ENCODE measurements around the gene RWDD3.

Gene RWDD3

DNA sequence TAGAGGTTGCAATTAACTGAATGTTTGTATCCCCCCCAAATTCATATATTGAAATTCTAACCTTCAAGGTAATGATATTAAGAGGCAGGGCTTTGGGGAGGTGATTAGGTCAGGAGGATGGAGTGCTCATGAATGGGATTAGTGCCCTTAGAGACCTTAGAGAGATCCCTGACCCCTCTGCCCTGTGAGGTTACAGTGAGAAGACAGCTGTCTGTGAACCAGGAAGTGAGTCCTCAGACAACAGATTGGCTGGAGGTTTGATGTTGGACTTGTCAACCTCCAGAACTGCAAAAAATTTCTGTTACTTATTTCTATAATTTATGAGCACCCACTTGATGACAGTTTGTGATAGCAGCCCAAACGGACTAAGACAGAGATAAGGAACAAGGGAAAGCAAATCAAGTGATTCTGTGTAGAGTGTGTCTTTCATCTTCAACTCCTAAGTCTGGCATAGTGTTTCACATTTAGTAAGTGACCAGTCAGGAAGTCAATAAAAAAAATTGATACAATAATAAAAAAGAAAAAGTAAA, 30.0 kb upstream of the RWDD3 start:
- Histone ChIP-seq H3K4me3 (replicated peaks; ENCODE audit: insufficient read depth, low read length) (no peak overlapping the region), H3K27ac (replicated peaks) (no peak overlapping the region), H3K27me3 (ENCODE audit: insufficient read depth, poor library complexity, severe bottlenecking) (no peaks in the 10 kb centered on the region)
- no peak for DNase-seq (ENCODE audit: low read depth in 1 of 2, low spot score in 1 of 2)
- TF ChIP-seq POLR2AphosphoS5 (IDR thresholded peaks at IDR 0.05; ENCODE audit: low read depth) (no peak), SPI1 (IDR thresholded peaks at IDR 0.05; ENCODE audit: borderline replicate concordance, low read depth) (no peak), GABPA (IDR thresholded peaks at IDR 0.05; ENCODE audit: low read depth) (no peak)
- TF ChIP-seq, protein P1, sequence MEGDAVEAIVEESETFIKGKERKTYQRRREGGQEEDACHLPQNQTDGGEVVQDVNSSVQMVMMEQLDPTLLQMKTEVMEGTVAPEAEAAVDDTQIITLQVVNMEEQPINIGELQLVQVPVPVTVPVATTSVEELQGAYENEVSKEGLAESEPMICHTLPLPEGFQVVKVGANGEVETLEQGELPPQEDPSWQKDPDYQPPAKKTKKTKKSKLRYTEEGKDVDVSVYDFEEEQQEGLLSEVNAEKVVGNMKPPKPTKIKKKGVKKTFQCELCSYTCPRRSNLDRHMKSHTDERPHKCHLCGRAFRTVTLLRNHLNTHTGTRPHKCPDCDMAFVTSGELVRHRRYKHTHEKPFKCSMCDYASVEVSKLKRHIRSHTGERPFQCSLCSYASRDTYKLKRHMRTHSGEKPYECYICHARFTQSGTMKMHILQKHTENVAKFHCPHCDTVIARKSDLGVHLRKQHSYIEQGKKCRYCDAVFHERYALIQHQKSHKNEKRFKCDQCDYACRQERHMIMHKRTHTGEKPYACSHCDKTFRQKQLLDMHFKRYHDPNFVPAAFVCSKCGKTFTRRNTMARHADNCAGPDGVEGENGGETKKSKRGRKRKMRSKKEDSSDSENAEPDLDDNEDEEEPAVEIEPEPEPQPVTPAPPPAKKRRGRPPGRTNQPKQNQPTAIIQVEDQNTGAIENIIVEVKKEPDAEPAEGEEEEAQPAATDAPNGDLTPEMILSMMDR (IDR thresholded peaks at IDR 0.05; ENCODE audit: insufficient read depth, low read length) = no peak
- TF ChIP-seq, protein P2, sequence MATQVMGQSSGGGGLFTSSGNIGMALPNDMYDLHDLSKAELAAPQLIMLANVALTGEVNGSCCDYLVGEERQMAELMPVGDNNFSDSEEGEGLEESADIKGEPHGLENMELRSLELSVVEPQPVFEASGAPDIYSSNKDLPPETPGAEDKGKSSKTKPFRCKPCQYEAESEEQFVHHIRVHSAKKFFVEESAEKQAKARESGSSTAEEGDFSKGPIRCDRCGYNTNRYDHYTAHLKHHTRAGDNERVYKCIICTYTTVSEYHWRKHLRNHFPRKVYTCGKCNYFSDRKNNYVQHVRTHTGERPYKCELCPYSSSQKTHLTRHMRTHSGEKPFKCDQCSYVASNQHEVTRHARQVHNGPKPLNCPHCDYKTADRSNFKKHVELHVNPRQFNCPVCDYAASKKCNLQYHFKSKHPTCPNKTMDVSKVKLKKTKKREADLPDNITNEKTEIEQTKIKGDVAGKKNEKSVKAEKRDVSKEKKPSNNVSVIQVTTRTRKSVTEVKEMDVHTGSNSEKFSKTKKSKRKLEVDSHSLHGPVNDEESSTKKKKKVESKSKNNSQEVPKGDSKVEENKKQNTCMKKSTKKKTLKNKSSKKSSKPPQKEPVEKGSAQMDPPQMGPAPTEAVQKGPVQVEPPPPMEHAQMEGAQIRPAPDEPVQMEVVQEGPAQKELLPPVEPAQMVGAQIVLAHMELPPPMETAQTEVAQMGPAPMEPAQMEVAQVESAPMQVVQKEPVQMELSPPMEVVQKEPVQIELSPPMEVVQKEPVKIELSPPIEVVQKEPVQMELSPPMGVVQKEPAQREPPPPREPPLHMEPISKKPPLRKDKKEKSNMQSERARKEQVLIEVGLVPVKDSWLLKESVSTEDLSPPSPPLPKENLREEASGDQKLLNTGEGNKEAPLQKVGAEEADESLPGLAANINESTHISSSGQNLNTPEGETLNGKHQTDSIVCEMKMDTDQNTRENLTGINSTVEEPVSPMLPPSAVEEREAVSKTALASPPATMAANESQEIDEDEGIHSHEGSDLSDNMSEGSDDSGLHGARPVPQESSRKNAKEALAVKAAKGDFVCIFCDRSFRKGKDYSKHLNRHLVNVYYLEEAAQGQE (IDR thresholded peaks at IDR 0.05; ENCODE audit: insufficient replicate concordance, low read depth) = no peak

DNA sequence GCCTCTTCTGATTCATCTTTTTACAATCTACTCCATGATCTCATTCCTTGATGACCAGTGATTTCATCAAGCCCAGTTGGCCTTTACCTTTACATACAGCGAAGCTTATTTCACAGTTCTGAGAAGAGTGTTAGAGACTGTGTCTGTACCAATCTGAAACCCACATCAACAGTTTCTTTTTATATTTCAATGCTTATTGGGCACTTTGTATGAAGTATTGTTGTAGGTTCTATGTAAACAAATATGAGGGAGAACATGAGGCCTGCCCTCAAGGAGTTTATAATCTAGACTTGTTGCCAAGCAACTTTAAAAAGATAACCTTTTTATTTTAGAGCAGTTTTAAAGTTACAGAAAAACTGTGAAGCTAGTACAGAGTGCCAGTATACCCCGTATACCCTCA, 27.5 kb upstream of the RWDD3 start:
- TF ChIP-seq, protein P1 (IDR thresholded peaks at IDR 0.05; ENCODE audit: insufficient read depth, low read length) = no peak
- TF ChIP-seq, protein P2 (IDR thresholded peaks at IDR 0.05; ENCODE audit: insufficient replicate concordance, low read depth) = no peak
- TF ChIP-seq GABPA (IDR thresholded peaks at IDR 0.05; ENCODE audit: low read depth) (no peak), SPI1 (IDR thresholded peaks at IDR 0.05; ENCODE audit: borderline replicate concordance, low read depth) (no peak), POLR2AphosphoS5 (IDR thresholded peaks at IDR 0.05; ENCODE audit: low read depth) (no peak)
- Histone ChIP-seq H3K27ac (replicated peaks) (no peak overlapping the region), H3K4me3 (replicated peaks; ENCODE audit: insufficient read depth, low read length) (no peak overlapping the region), H3K27me3 (ENCODE audit: insufficient read depth, poor library complexity, severe bottlenecking) (no peaks in the 10 kb centered on the region)
- no peak for DNase-seq (ENCODE audit: low read depth in 1 of 2, low spot score in 1 of 2)

DNA sequence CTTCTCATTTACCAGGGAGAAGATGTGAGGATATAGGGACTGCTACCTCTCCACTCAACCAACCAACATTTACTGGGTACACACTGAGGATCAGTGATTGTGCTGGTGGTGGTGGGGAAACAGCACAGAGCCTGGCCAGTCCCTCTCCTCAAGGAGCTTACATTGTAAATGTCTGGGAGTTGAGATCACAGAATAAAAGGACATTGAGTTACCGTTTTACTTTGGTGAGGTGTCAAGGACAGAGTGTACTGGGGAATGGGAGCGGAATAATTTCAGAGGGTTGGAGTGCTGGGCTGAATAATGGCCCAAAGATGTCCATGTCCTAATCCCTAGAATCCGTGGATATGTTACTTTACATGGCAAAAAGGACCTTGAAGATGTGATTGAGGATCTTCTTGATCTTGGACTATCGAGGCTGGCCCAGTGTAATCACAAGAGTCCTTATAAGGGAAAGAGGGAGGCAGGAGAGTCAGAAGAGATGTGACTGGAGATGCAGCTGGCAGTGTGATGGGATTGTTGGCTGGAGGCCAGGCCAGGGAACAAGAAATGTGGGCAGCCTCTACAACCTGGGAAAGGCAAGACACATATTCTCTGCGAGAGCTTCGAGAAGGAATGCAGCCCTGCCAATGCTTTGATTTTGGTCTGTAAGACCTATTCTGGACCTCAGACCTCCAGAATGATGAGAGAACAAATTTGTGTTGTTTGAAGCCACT, 26.6 kb upstream of the RWDD3 start:
- TF ChIP-seq, protein P2 (IDR thresholded peaks at IDR 0.05; ENCODE audit: insufficient replicate concordance, low read depth) = no peak
- TF ChIP-seq POLR2AphosphoS5 (IDR thresholded peaks at IDR 0.05; ENCODE audit: low read depth) (no peak), GABPA (IDR thresholded peaks at IDR 0.05; ENCODE audit: low read depth) (no peak), SPI1 (IDR thresholded peaks at IDR 0.05; ENCODE audit: borderline replicate concordance, low read depth) (no peak)
- DNase-seq (ENCODE audit: low read depth in 1 of 2, low spot score in 1 of 2) = no peak

More for the DNA sequence above, 26.6 kb upstream of the RWDD3 start:
- no peak overlapping the region for H3K4me3 ChIP-seq (replicated peaks; ENCODE audit: insufficient read depth, low read length)
- no peak overlapping the region for H3K27ac ChIP-seq (replicated peaks)
- no peaks in the 10 kb centered on the region for H3K27me3 ChIP-seq (ENCODE audit: insufficient read depth, poor library complexity, severe bottlenecking)

Measured in HL-60 (cell line).